ENCODE results near the gene FAM163B.
"Not testable (repeated sequence)": the region's sequence is repeated elsewhere in the genome, so short reads cannot be mapped to it uniquely, and the experiment has no call there.

The FAM163B gene

GRCh38 chr9:133639613-133640012 is 30.4 kb upstream of the FAM163B start:
- DNase-seq = no peak

GRCh38 chr9:133638711-133639110 is 29.5 kb upstream of the FAM163B start:
- DNase-seq = no peak

DNA sequence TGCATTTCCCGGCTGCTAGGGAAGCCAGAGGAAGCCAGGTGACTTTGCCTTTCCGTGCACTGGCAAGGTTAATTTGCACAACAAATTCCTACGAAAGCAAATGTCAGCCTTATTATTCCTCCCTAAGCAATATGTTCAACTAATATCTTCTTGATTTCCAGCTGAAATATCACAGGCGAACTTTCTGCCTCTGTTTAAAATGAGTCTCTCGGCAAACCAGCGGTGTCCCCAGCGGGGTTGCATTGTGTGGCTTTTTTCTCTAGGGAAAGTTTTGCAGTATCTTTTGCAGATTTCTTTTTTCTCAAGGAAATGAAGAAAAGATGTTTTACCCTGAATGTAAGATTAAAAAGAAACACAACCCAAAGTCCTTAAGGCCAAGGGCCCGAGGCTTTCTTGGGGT is 28.9 kb upstream of the FAM163B start:
- peak in 1 of 2 experiments; percentile 11 for DNase-seq

DNA sequence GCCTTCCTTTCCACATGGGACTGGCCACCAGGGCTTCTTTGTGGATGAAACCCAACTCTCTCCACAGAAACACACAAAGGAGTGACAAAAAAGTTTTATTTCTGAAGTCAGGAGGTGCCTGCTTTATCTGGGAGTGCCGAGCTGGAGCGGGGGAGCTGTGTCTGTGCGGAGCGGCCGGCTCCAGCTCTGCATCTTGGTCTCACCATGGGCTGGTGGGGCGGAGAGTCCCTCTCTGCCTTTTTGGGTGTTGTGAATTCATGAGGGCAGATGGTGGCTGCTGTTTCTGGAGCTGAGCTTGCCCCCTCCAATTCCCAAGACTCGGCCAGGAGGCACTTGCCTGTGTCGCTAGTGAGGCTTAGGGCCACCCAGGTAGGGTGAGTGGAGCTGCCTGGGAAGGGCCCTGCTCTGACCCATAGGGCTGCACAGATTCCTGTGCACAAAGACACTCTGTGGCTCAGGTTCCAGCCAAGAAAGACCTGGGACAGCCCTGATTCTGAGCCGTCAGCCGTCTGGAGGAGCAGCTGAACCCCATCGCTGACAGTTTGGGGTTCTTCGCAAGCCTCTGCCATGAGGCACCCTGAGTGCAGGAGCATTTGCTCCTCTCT is 28.4 kb upstream of the FAM163B start:
- DNase-seq = no peak

GRCh38 chr9:133636902-133637301 is 27.7 kb upstream of the FAM163B start:
- no peak for DNase-seq

GRCh38 chr9:133635533-133636531 is 26.6 kb upstream of the FAM163B start, which contains the start of gene DBH:
Gene DBH (plus strand): TSS chr9:133636363. CDS start chr9:133636372, 9 bp downstream.
- DNase-seq = no peak

DNA sequence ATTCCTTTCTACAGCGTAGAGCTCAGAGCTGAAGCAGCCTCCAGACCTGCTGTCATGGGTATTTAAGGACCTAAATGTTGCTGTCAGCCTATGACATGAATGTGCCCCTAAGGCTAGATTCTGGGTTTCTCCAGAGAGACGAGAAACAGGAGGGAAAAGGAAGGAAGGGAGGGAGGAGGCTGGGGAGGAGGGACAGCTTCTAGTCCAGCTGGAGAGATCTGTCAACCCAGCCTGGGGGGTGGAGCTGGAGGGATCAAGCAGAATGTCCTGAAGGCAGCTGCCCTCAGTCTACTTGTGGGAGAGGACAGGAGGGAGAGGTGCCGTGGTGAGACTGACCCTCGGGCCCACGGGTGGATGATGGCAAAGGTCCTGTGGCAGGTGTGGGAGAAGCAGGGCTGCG is 25.9 kb upstream of the FAM163B start:
- DNase-seq = no peak

DNA sequence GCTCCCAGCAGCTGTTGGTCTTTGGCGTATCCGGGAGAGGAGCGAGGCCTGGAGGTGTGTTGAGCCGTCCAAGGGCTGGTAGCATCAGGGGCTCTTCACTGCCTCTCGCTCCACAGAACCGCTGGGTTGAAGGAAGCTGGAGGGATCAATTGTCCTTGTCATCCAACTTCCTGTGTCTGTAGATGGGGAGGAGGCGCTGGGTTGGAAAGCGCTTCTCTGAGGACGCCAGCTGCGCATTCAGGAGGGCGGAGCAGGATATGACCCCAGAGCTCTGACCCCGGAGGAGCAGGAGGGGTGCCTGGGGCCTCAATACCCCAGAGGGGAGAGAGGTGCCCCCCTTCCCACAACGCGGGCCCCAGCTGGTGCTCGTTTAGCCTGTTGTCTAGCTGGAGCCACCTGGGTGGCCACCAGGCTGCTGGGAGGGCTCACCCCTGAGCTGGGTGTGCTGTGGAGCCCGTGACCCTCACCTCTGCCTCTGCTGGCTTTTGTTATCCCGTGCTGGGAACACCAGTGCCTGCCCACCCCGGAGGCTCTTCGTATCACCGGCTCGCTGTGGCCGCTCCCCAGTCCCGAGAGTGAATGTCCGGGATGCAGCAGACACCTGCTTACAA is 25.0 kb upstream of the FAM163B start:
- no peak for DNase-seq

DNA sequence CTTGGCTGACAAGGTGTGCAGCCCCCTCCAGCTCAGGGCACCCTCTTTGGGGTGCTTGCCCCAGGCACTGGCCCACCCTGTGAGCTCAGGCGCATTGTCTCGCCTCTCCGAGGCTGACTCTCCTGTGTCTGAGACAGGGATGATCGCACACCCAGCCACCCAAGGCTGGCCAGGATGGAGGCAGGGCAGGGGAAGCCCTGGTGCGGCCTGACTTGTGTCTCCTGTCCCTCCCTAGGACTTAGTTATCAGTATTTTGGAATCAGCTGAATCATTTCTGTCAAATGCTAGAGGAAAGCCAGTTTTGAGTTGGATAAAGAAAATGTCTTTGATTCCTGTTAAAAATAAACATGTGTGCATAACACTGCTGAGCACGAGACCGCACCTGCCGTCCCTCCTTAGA is 24.5 kb upstream of the FAM163B start:
- no peak for DNase-seq

GRCh38 chr9:133632806-133633680 is 23.9 kb upstream of the FAM163B start:
- no peak for DNase-seq

GRCh38 chr9:133631111-133631510 is 21.9 kb upstream of the FAM163B start:
- DNase-seq = no peak

DNA sequence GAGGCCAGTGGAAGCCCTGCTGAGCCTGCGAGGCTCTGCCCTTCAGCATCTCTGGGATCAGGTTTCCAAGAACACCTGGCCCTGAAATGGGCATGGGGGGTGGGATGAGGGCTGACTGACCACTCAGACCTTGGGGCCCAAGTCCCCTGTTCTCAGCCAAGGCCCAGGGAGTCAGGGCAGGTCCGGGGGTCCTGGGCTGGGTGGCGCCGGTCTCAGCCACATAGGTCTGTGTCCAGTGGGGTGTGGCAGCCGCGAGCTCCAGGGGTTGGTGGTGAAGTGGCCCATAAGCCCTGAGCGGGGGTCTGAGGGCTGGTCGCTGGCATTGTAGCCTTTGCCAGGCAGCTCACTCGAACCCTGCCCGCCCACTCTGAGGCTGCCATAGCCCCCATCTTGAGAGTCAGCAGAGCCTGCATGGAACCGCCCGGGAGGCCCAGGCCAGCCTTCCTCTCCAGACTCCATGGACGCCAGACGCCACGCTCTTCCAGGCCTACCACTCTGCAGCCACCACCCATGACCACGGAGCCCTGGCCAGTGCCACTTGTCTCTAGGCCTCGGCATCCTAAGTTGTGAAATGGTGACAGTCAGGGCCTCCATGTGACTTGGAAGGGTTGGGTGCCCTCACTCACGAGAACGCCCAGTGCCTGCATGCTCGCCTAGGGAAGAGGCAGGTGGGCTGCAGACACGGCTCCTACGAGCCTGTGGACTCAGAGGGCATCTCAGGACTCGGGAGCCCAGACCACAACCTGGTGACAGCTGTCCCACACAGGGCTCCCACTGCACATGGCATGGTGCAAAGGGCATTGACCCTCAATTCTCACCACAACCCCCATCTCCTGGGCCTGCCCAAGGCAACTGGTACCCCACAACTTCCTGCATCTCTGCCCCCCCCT is 20.3 kb upstream of the FAM163B start:
- DNase-seq = no peak

GRCh38 chr9:133628766-133629165 is 19.6 kb upstream of the FAM163B start:
- DNase-seq = no peak

- no peak for DNase-seq
Observed at GRCh38 chr9:133627341-133627740, 18.2 kb upstream of the FAM163B start.

DNA sequence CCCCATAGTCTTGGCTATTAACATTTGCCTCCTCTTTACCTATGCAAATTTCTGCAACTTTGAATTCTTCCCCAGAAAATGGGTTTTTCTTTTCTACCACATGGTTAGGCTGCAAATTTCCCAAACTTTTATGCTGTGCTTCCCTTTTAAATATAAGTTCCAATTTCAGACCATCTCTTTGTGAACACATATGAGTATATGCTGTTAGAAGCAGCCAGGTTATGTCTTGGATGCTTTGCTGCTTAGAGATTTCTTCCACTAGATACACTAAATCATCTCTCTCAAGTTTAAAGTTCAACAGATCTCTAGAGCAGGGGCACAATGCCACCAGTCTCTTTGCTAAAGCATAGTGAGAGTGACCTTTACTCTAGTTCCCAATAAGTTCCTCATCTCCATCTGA is 16.8 kb upstream of the FAM163B start:
- DNase-seq = not testable (repeated sequence)

- no peak for DNase-seq
Observed at GRCh38 chr9:133622555-133622954, 13.4 kb upstream of the FAM163B start.

DNA sequence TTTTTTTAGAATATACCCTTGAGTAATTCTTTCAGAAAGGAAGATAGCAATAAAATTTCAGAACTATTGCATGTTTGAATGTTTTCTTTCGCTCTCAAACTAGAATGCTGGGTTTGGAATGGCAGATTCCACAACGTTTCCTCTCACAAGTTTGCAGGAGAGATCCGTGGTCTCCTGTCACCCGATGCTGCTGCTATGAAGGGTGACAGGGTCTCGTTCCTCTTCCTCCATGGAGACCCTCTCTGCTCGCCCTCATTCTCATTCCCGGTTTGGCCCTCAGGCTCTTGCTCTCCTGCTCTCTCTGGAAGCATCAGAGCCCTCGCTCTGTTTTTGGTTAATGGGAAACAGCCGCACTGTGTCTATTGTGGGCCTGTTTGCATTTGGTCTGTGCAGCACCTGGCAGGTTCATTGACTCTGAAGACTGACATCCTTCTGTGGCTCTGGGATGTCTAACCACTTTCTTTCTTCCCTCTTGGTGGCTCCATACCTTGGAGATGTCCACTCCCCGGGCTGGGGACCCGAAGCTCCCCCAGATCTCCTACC is 12.6 kb upstream of the FAM163B start:
- DNase-seq = no peak

DNA sequence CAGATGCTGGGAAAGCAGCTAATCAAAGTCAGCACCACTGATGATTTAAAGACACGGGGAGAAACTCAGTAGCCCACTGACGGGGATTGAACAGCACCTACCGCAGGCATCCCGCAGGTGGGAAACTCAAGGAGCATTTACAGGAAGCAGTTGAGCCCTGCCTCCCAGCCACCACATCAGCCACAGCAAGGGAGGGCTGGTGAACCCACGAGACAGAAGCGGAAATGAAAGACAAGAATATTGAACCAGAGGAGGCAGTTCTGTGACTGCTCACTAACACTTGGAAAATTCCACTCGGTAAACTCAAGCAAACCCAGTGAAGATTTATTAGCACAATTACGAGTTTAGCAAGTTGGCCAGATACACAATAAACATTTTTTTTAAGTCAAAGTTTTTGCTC is 10.6 kb upstream of the FAM163B start:
- no peak for DNase-seq

DNA sequence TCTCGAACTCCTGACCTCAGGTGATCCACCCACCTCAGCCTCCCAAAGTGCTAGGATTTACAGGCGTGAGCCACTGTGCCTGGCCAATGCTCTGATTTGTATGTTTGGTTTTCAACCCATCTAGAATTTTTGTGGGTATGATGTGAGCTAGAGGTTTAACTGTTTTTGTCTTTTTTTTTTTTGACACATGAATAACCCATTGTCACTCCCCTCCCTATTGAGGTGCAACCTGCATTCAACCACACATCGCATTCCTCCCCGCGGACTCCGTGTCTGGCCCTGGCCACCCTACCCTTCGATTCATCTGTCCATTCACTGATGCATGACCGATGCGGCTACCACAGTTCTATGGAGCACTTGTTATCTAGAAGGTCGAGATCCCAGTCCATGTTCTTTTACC is 9.5 kb upstream of the FAM163B start:
- no peak for DNase-seq

DNA sequence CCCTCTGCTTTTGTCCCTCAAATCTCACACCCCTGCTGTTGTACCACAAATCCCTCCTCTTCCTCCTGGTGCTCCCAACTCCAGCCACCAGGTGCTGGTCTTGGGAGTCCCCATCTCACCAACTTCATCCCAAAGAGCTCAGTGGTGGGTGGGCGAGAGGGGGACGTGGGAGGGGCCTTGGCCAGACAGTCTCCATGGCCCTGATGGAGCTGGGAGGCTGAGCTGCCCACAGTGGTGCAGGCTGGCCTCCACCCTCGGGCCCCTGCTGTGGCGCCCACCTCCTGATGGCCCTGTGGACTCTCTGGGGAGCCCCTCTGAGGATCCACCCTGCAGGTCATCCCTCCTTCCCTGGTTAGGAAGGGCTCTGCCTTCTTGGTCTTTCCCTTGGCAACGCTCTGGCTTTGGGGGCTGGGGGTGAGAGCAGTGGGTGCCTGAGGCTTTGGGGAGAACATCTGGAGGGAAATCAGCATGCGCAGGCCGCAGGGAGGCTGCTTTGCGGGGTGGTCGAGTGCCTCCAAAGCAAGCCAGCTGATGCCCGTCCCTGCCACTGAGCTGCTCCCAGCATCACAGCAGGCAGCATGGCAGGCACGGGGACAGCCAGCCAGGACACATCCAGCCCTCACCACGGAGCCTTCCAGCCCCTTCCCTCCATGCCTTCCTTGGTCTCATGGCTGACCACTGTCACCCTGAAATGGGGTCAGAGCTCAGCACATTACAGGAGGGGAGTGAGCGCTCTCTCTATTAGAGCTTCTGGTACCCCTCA is 7.6 kb upstream of the FAM163B start:
- DNase-seq = no peak

All from NCI-H526 (cell line).